Measurements from ENCODE around the gene MAPRE3. TPM values are rescaled to one million over a fixed set of nuclear protein-coding genes. Genes with fewer than 3 reads are reported as not detected.

Gene MAPRE3
- total RNA-seq, 1 donor = 3.5 TPM

DNA sequence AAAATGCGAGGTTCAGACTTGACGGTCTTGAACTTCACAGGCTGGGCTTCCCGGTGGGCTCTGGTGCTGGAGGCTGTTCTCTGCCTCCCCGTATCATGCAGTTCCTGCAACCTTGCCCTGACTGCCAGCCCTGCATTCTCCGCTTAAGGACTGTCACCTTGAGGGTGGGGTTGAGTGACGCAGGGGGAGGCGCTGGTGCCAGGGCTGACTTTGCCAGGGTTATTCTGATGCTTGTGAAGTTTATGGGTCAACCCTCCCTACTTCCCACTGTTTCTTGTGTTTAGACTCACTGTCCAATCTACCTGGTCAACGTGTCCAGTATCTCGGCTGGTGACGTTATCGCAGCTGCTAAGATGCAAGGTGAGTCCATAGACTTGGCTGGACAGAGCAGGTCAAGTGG lies 37.5 kb upstream of the MAPRE3 start:
- DNase-seq (ENCODE audit: low read depth) = no peak
- H3K4me3 ChIP-seq (ENCODE audit: low read depth, low read length) = no peak overlapping the region
- no peak for TF ChIP-seq CTCF (IDR thresholded peaks at IDR 0.05; ENCODE audit: insufficient read depth, low read depth, low read length)

- no peak for TF ChIP-seq CTCF (IDR thresholded peaks at IDR 0.05; ENCODE audit: insufficient read depth, low read depth, low read length)
- H3K4me3 ChIP-seq (ENCODE audit: low read depth, low read length) = no peak overlapping the region
- DNase-seq (ENCODE audit: low read depth) = no peak
Observed at GRCh38 chr2:26933431-26934334, 36.8 kb upstream of the MAPRE3 start.

DNA sequence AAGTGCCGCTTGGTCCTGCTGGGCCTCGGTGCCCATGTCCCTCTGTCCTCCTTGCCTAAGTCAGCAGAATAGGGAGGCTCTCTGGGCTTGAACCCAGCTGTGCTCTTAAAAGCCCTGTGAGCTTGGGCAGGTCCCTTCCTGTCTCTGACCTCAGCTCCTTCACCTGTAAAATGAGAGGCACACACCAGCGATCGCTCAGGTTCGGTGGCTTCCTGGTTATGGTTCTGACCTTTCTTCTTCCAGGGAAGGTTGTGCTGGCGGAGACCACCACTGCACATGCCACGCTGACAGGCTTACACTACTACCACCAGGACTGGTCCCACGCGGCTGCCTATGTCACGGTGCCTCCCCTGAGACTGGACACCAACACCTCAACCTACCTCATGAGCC lies 36.1 kb upstream of the MAPRE3 start:
- no peak for DNase-seq (ENCODE audit: low read depth)
- no peak for TF ChIP-seq CTCF (IDR thresholded peaks at IDR 0.05; ENCODE audit: insufficient read depth, low read depth, low read length)
- H3K4me3 ChIP-seq (ENCODE audit: low read depth, low read length) = no peak overlapping the region

DNA sequence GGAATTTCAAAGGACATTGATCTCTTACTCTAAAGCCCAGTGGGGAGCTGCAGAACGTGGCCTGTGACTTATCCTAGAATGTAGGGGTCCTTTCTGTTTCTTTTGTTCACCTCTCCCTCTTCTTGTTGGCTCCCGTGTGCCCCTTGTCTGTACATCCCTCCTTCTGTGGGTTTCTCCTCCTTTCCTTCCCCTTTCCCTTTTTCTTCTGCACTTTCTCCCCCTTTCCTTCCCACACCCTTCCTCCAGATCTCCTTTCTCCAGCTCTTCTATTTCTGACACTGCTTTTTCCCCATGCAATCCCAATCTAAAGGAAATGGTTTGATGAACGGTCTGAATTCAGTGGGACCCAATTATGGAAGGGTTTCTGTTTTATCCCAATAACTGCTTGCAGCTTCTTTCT lies 35.5 kb upstream of the MAPRE3 start:
- H3K4me3 ChIP-seq (ENCODE audit: low read depth, low read length) = no peak overlapping the region
- no peak for TF ChIP-seq CTCF (IDR thresholded peaks at IDR 0.05; ENCODE audit: insufficient read depth, low read depth, low read length)
- no peak for DNase-seq (ENCODE audit: low read depth)

- no peak for DNase-seq (ENCODE audit: low read depth)
- no peak overlapping the region for H3K4me3 ChIP-seq (ENCODE audit: low read depth, low read length)
- TF ChIP-seq CTCF (IDR thresholded peaks at IDR 0.05; ENCODE audit: insufficient read depth, low read depth, low read length) = no peak
Observed at GRCh38 chr2:26936855-26937254, 33.6 kb upstream of the MAPRE3 start.

GRCh38 chr2:26938399-26939118 lies 31.9 kb upstream of the MAPRE3 start:
- no peak for TF ChIP-seq CTCF (IDR thresholded peaks at IDR 0.05; ENCODE audit: insufficient read depth, low read depth, low read length)
- no peak for DNase-seq (ENCODE audit: low read depth)
- no peak overlapping the region for H3K4me3 ChIP-seq (ENCODE audit: low read depth, low read length)

Measured in fibroblast of villous mesenchyme (primary cell).